OCI-LY1 (cell line): Measurements from ENCODE around the gene TMIGD1.

Source experiments
- EZH2 ChIP-seq: fragments of 200-600 bp; sonication (generic), shearing (Covaris generic); IDR thresholded peaks from 2 replicates; pipeline ENCODE4 v1.8.0; 2017; ENCODE audit warnings: borderline replicate concordance, mixed run types, mild to moderate bottlenecking, antibody characterized with exemption, low read length, moderate library complexity, mixed read lengths
- TF ChIP-seq, protein P1 (sequence below): fragments of 200-600 bp; sonication (generic), shearing (Covaris generic); IDR thresholded peaks from 2 replicates; pipeline ENCODE4 v1.5.1; 2017; ENCODE audit warnings: mild to moderate bottlenecking, antibody characterized with exemption, low read length, moderate library complexity, mixed read lengths

DNA sequence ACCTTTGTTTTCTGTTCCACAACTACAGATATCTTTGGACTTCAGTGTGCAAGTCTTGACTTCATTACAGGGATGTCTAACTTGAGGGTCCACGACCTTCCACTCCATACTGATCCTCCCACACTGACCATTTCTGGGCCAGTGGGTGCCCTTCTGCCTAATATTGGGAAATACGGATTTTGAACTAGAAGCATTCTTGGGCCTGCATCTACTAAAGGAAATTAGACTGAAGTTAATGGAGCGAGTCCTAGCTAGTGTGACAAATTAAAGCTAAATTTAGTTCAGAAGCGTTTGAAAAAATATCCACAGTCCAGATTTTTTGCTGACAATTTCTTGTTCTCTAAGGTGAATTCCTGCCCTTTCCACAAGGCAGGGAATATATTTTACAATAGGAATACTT is 9.9 kb upstream of the TMIGD1 start:
- TF ChIP-seq, protein P1, sequence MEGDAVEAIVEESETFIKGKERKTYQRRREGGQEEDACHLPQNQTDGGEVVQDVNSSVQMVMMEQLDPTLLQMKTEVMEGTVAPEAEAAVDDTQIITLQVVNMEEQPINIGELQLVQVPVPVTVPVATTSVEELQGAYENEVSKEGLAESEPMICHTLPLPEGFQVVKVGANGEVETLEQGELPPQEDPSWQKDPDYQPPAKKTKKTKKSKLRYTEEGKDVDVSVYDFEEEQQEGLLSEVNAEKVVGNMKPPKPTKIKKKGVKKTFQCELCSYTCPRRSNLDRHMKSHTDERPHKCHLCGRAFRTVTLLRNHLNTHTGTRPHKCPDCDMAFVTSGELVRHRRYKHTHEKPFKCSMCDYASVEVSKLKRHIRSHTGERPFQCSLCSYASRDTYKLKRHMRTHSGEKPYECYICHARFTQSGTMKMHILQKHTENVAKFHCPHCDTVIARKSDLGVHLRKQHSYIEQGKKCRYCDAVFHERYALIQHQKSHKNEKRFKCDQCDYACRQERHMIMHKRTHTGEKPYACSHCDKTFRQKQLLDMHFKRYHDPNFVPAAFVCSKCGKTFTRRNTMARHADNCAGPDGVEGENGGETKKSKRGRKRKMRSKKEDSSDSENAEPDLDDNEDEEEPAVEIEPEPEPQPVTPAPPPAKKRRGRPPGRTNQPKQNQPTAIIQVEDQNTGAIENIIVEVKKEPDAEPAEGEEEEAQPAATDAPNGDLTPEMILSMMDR: no peak
- no peak for TF ChIP-seq EZH2
